Measurements from ENCODE around the gene FEM1A. TPM values are rescaled to one million over a fixed set of nuclear protein-coding genes. Genes with fewer than 3 reads are reported as not detected.

FEM1A gene
- total and polyA plus RNA-seq, 2 donors (not counting 1 experiment from before 2014, with no cell fraction given): 5.8 to 18.7 TPM

DNA sequence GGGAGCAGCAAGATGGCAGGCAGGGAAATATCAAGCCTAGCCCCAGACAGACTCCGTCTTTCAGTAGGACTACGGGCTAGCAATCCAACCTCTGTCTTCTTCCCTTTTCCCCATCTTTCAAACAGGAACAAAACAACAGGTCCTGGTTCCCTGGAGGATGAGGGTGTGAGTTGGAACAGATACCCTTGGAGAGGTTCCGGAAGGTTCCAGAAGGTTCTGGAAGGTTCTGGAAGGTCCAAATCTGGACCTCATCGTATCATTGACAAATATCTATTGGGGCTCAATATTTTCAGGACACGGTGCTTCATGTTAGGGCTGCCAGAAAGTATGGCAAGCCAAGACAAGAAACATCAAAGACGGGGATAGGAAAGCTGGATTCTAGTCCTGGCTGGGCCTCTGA lies 28.5 kb upstream of the FEM1A start:
- Histone ChIP-seq H3K4me2 (replicated peaks; ENCODE audit: low read depth, low read length, poor library complexity, severe bottlenecking) (no peak overlapping the region), H3K9me3 (ENCODE audit: control extremely low read depth in 1 of 3, control insufficient read depth in 2 of 3, insufficient read depth in 1 of 3, low read length in 2 of 3) (peaks cover 0 to 4% (median 0%) of the 10 kb centered on the region in 3 donors), H4K20me1 (ENCODE audit: control insufficient read depth, insufficient read depth, low read length, poor library complexity, severe bottlenecking) (no peaks in the 10 kb centered on the region), H3K79me2 (ENCODE audit: control insufficient read depth, insufficient read depth, low read length) (no peaks in the 10 kb centered on the region), H3K4me1 (ENCODE audit: control insufficient read depth in 2 of 2, insufficient read depth in 2 of 2, low read length in 2 of 2) (peaks cover 12% of the 10 kb centered on the region in 2 donors), H3K27ac (ENCODE audit: low read length in 2 of 2) (no peak overlapping the region), H3K27me3 (replicated peaks in 1 of 4; ENCODE audit: control extremely low read depth in 1 of 4, control insufficient read depth in 3 of 4, insufficient read depth in 4 of 4, low read length in 3 of 4) (peaks cover 0 to 64% (median 24%) of the 10 kb centered on the region in 4 experiments), H3K36me3 (replicated peaks in 1 of 2; ENCODE audit: control extremely low read depth in 1 of 2, control insufficient read depth in 1 of 2, extremely low read depth in 1 of 2, insufficient read depth in 2 of 2, low read length in 1 of 2) (no peaks in the 10 kb centered on the region), H3K9ac (ENCODE audit: low read length) (no peak overlapping the region), H3K4me3 (ENCODE audit: control extremely low read depth in 1 of 5, extremely low read depth in 1 of 5, insufficient read depth in 1 of 5, low read depth in 2 of 5, low read length in 4 of 5) (no peak overlapping the region), H2AFZ (ENCODE audit: insufficient read depth, low read depth, low read length, poor library complexity, severe bottlenecking) (no peak overlapping the region)
- Mint-ChIP-seq H3K27ac (no peak overlapping the region), H3K27me3 (peaks cover 43% of the 10 kb centered on the region), H3K9me3 (ENCODE audit: insufficient read depth) (no peaks in the 10 kb centered on the region), H3K4me1 (peaks cover 8% of the 10 kb centered on the region), H3K4me3 (no peak overlapping the region)
- ATAC-seq (ENCODE audit: low read depth) (no peak), DNase-seq (no peak)
- 83% methylated on average over 5 of the region's 6 CpGs for WGBS (ENCODE audit: insufficient coverage)
- TF ChIP-seq, protein P1, sequence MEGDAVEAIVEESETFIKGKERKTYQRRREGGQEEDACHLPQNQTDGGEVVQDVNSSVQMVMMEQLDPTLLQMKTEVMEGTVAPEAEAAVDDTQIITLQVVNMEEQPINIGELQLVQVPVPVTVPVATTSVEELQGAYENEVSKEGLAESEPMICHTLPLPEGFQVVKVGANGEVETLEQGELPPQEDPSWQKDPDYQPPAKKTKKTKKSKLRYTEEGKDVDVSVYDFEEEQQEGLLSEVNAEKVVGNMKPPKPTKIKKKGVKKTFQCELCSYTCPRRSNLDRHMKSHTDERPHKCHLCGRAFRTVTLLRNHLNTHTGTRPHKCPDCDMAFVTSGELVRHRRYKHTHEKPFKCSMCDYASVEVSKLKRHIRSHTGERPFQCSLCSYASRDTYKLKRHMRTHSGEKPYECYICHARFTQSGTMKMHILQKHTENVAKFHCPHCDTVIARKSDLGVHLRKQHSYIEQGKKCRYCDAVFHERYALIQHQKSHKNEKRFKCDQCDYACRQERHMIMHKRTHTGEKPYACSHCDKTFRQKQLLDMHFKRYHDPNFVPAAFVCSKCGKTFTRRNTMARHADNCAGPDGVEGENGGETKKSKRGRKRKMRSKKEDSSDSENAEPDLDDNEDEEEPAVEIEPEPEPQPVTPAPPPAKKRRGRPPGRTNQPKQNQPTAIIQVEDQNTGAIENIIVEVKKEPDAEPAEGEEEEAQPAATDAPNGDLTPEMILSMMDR (IDR thresholded peaks at IDR 0.05): no peak
- no peak for TF ChIP-seq EZH2 (IDR thresholded peaks at IDR 0.05; ENCODE audit: borderline replicate concordance, insufficient read depth, low read depth, low read length, poor library complexity, severe bottlenecking)
- ChIA-PET CTCF (no interaction called here), POLR2A (no interaction called here)
- intact Hi-C loops (cut with micrococcal nuclease): no loop called here

DNA sequence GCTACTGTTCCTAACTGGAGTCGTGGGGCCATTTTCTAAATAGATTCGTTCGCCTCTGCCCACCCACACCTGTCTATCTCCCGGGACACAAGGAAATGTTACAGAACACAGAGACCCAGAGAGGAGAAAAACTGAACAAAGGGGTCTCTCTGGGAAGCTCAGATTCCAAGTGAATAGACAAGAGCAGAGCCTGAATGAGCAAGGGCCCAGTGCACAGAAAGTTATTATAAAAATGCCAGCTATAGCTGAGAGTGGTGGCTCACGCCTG lies 27.2 kb upstream of the FEM1A start:
- H3K4me1 ChIP-seq (ENCODE audit: control insufficient read depth in 2 of 2, insufficient read depth in 2 of 2, low read length in 2 of 2): peaks cover 11% of the 10 kb centered on the region in 2 donors
- H3K9me3 ChIP-seq (ENCODE audit: control extremely low read depth in 1 of 3, control insufficient read depth in 2 of 3, insufficient read depth in 1 of 3, low read length in 2 of 3): peaks cover 0 to 9% (median 0%) of the 10 kb centered on the region in 3 donors
- H3K27me3 ChIP-seq (replicated peaks in 1 of 4; ENCODE audit: control extremely low read depth in 1 of 4, control insufficient read depth in 3 of 4, insufficient read depth in 4 of 4, low read length in 3 of 4): peaks cover 0 to 59% (median 24%) of the 10 kb centered on the region in 4 experiments
- DNase-seq (no peak), ATAC-seq (ENCODE audit: low read depth) (no peak)
- H3K36me3 ChIP-seq (replicated peaks in 1 of 2; ENCODE audit: control extremely low read depth in 1 of 2, control insufficient read depth in 1 of 2, extremely low read depth in 1 of 2, insufficient read depth in 2 of 2, low read length in 1 of 2): no peaks in the 10 kb centered on the region
- no peak overlapping the region for H3K9ac ChIP-seq (ENCODE audit: low read length)
- no peaks in the 10 kb centered on the region for H3K79me2 ChIP-seq (ENCODE audit: control insufficient read depth, insufficient read depth, low read length)
- ChIA-PET POLR2A (no interaction called here), CTCF (no interaction called here)
- TF ChIP-seq EZH2 (IDR thresholded peaks at IDR 0.05; ENCODE audit: borderline replicate concordance, insufficient read depth, low read depth, low read length, poor library complexity, severe bottlenecking): no peak
- TF ChIP-seq, protein P1 (IDR thresholded peaks at IDR 0.05): no peak
- no peaks in the 10 kb centered on the region for H4K20me1 ChIP-seq (ENCODE audit: control insufficient read depth, insufficient read depth, low read length, poor library complexity, severe bottlenecking)
- intact Hi-C loops (cut with micrococcal nuclease): no loop called here
- peaks cover 6% of the 10 kb centered on the region for H3K4me1 Mint-ChIP-seq
- no peak overlapping the region for H3K27ac ChIP-seq (ENCODE audit: low read length in 2 of 2)
- H3K27ac Mint-ChIP-seq: no peak overlapping the region
- H3K4me2 ChIP-seq (replicated peaks; ENCODE audit: low read depth, low read length, poor library complexity, severe bottlenecking): no peak overlapping the region
- WGBS (ENCODE audit: insufficient coverage): 70% methylated on average over 4 of the region's 5 CpGs
- H3K4me3 Mint-ChIP-seq: no peak overlapping the region
- H3K9me3 Mint-ChIP-seq (ENCODE audit: insufficient read depth): no peaks in the 10 kb centered on the region
- H3K4me3 ChIP-seq (ENCODE audit: control extremely low read depth in 1 of 5, extremely low read depth in 1 of 5, insufficient read depth in 1 of 5, low read depth in 2 of 5, low read length in 4 of 5): no peak overlapping the region
- H3K27me3 Mint-ChIP-seq: peaks cover 37% of the 10 kb centered on the region
- H2AFZ ChIP-seq (ENCODE audit: insufficient read depth, low read depth, low read length, poor library complexity, severe bottlenecking): no peak overlapping the region
